ENCODE measurements around the gene RPL28.

- TF ChIP-seq SUZ12 (IDR thresholded peaks at IDR 0.05) (no peak), HDGF (IDR thresholded peaks at IDR 0.05; ENCODE audit: borderline replicate concordance) (no peak), FOXA1 (IDR thresholded peaks at IDR 0.05) (no peak), FOXM1 (IDR thresholded peaks at IDR 0.05; ENCODE audit: borderline replicate concordance) (no peak), ARNT (IDR thresholded peaks at IDR 0.05) (no peak), SP1 (IDR thresholded peaks at IDR 0.05) (no peak), NFRKB (IDR thresholded peaks at IDR 0.05) (no peak), FOXK2 (IDR thresholded peaks at IDR 0.05) (no peak), CTBP1 (IDR thresholded peaks at IDR 0.05; ENCODE audit: borderline replicate concordance) (no peak), BHLHE40 (IDR thresholded peaks at IDR 0.05; ENCODE audit: borderline replicate concordance) (no peak), L3MBTL2 (conservative IDR thresholded peaks at IDR 0.05) (no peak), ELF4 (IDR thresholded peaks at IDR 0.05) (no peak), ZNF384 (IDR thresholded peaks at IDR 0.05) (no peak), TARDBP (IDR thresholded peaks at IDR 0.05) (no peak)
Observed at GRCh38 chr19:55355213-55355821, 30.4 kb upstream of the RPL28 start.

All from HEK293T (cell line).